Measurements from ENCODE around the gene MAP2K5. TPM values are rescaled to one million over a fixed set of nuclear protein-coding genes. Genes with fewer than 3 reads are reported as not detected.

The MAP2K5 gene
- total RNA-seq, 1 experiment from 2014 or later = 15.0 TPM

DNA sequence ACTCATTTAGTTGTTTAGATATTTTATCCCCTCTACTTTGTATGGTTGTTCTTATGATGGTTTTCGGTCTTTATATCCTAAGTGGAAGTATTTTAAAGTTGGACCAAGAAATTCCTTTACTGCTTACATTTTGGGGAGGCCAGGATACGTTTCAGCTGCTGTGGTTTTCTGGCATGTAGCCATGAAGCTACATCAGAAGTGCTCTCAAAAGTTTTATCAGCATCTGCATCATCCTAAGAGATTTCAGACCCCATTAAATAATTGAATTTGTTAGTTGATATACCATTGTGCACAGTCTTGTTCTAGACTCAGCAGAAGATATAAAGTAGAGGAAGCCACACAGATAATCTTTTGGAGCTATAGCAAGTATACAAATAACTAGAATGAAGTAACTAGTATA lies 232.7 kb downstream of the MAP2K5 start:
- no peak for DNase-seq
- H3K4me3 Mint-ChIP-seq = no peak overlapping the region
- Histone ChIP-seq H2BK20ac (ENCODE audit: low read depth, low read length, poor library complexity, severe bottlenecking) (no peak overlapping the region), H2BK15ac (ENCODE audit: low read depth, low read length) (no peak overlapping the region), H4K5ac (ENCODE audit: insufficient read length, low read depth, low read length) (no peak overlapping the region), H2BK5ac (ENCODE audit: insufficient read length, low read length) (no peak overlapping the region), H3T11ph (ENCODE audit: low read length) (no peak overlapping the region), H3K18ac (ENCODE audit: insufficient read length, low read depth, low read length) (no peak overlapping the region), H4K20me1 (ENCODE audit: control insufficient read depth, insufficient read depth, insufficient read length) (no peaks in the 10 kb centered on the region), H3K4ac (ENCODE audit: low read depth, low read length) (no peak overlapping the region), H4K8ac (replicated peaks; ENCODE audit: insufficient read length, low read depth, low read length) (no peak overlapping the region), H4K91ac (ENCODE audit: insufficient read length, low read depth, low read length) (no peak overlapping the region), H3K9me3 (ENCODE audit: control insufficient read depth, low read depth, low read length) (no peaks in the 10 kb centered on the region), H2BK120ac (ENCODE audit: low read depth, low read length, poor library complexity, severe bottlenecking) (no peak overlapping the region), H3K27me3 (ENCODE audit: insufficient read depth, low read length) (no peaks in the 10 kb centered on the region), H3K56ac (ENCODE audit: insufficient read length, low read depth, low read length) (no peak overlapping the region), H3K23ac (ENCODE audit: insufficient read length, low read depth, low read length) (no peak overlapping the region), H3K23me2 (ENCODE audit: insufficient read length, low read depth, low read length, poor library complexity, severe bottlenecking) (no peaks in the 10 kb centered on the region), H3K4me2 (ENCODE audit: insufficient read depth, insufficient read length, low read length) (no peak overlapping the region), H2BK12ac (ENCODE audit: insufficient read length, low read depth, low read length) (no peak overlapping the region), H3K27ac (ENCODE audit: insufficient read length, low read depth, low read length) (no peak overlapping the region), H3K79me1 (ENCODE audit: insufficient read depth, low read depth, low read length, poor library complexity, severe bottlenecking) (no peaks in the 10 kb centered on the region), H2AFZ (ENCODE audit: low read length) (no peak overlapping the region), H2AK5ac (ENCODE audit: insufficient read length, low read length) (no peak overlapping the region), H3K9ac (ENCODE audit: extremely low read depth, insufficient read length, low read length) (no peak overlapping the region), H3K14ac (ENCODE audit: insufficient read depth, low read length) (no peak overlapping the region), H3K4me1 (ENCODE audit: insufficient read depth, low read length) (no peaks in the 10 kb centered on the region; the same call in 1 of the 2 replicates), H3K79me2 (ENCODE audit: insufficient read depth, low read length) (no peaks in the 10 kb centered on the region)
- no peaks in the 10 kb centered on the region for H3K36me3 Mint-ChIP-seq (ENCODE audit: insufficient read depth in 1 of 3, low read depth in 3 of 3)
- H3K27me3 Mint-ChIP-seq (ENCODE audit: low read depth) = no peaks in the 10 kb centered on the region
- H3K9me3 Mint-ChIP-seq = no peaks in the 10 kb centered on the region; a peak in 1 of 5 replicates
- no CpG with 5 or more reads among the region's 2 CpGs for WGBS (ENCODE audit: extremely low coverage, insufficient read length, low lambda C conversion rate)
- H3K27ac Mint-ChIP-seq = no peak overlapping the region
- TF ChIP-seq, protein P1, sequence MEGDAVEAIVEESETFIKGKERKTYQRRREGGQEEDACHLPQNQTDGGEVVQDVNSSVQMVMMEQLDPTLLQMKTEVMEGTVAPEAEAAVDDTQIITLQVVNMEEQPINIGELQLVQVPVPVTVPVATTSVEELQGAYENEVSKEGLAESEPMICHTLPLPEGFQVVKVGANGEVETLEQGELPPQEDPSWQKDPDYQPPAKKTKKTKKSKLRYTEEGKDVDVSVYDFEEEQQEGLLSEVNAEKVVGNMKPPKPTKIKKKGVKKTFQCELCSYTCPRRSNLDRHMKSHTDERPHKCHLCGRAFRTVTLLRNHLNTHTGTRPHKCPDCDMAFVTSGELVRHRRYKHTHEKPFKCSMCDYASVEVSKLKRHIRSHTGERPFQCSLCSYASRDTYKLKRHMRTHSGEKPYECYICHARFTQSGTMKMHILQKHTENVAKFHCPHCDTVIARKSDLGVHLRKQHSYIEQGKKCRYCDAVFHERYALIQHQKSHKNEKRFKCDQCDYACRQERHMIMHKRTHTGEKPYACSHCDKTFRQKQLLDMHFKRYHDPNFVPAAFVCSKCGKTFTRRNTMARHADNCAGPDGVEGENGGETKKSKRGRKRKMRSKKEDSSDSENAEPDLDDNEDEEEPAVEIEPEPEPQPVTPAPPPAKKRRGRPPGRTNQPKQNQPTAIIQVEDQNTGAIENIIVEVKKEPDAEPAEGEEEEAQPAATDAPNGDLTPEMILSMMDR (conservative IDR thresholded peaks at IDR 0.05) = no peak
- peaks cover 20 to 56% of the 10 kb centered on the region in 2 experiments for H3K4me1 Mint-ChIP-seq
